GM19238 (cell line): Measurements from ENCODE around the gene GPATCH8.
"Not testable (repeated sequence)": the region's sequence is repeated elsewhere in the genome, so short reads cannot be mapped to it uniquely, and the experiment has no call there.

Experiments
- DNase-seq: peaks from one replicate; pipeline ENCODE4 v3.0.0; 2011; ENCODE audit warnings: low spot score; ENCODE audit not compliant: insufficient read length

Gene GPATCH8

GRCh38 chr17:44503147-44504029 is at the start of gene GPATCH8:
TSS of gene GPATCH8 (minus strand) at chr17:44503406. CDS start at chr17:44503370, 36 bp downstream.
- peak; percentile 95 for DNase-seq

GRCh38 chr17:44552361-44552760 is 49.2 kb upstream of the GPATCH8 start:
- no peak for DNase-seq

- DNase-seq: no peak
Measured at GRCh38 chr17:44549686-44550085, 46.5 kb upstream of the GPATCH8 start.

- DNase-seq: no peak
Measured at GRCh38 chr17:44548376-44549230, 45.4 kb upstream of the GPATCH8 start.

DNA sequence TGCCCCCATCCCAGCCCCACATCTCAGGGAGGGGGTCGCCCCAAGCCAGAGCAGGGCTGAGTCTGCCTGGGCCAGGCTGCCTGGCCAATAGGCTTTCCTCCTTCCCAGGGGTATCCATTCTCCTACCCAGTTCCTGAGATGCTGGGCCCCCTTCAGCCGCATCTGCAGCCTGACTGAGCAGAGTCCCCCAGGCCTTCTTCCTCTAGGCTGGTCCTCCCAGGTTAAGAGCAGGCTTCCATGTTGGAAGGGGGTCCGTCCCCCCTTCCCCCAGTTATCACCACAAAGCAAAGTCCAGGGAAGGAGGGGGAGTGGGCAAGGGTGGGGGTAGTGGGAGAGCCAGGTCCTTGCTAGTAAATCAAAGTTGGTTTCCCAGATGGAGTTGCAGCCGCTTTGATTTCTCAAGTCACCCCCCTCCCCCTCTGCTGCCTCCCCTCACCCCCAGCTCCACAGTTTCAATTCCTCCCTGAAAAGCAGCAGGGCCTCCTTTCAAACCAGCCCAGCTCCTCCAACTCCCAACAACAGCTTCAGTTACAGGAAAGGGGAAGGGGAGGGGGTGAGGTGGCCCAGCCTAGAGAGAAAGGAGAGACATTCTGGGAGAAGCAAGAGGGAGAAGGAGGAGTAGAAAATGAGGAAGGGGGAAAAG is 44.5 kb upstream of the GPATCH8 start:
- DNase-seq: no peak

DNA sequence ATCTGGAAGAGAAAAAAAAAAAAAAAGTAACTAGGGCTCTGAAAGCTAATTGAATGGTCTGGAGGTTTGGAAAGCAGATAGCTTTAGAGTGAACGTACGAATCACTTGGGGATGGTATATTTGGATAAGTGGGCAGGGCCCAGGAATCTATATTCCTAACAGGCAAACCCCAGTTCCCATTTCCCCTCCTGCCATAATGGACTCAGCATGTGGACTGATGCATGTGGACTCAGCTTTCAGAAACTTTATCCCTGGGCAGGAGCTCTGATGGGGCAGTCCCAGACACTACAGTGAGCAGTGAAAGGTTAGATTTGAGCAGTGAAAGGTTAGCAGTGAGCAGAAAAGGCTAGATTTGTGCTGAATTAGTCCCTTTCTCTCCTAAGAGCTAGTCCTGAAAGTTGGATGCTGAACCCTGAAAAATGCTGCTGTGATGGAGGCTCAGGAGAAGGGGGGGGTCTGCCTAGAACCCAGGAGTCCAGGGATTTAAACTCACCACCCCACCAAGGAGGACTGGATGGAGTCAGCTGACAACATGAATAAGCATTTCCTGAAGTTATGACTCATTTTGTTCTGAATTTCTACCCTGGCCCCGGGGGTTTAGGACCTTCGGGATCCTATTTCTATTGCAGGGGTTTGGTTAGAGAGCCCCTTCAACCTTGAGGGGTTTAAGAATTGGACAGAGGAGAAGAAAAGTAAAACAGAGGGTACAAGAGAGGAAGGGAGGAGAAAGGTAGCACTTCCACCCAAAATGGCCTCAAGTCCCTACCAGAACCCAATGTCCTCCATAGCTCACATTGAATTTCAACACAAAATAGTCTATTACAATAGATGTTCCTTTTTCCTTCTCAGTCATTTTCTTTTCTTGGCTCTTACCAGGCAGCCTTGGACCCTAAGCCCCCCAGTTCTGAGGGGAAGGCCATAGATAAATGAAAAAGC is 43.7 kb upstream of the GPATCH8 start:
- no peak for DNase-seq

DNA sequence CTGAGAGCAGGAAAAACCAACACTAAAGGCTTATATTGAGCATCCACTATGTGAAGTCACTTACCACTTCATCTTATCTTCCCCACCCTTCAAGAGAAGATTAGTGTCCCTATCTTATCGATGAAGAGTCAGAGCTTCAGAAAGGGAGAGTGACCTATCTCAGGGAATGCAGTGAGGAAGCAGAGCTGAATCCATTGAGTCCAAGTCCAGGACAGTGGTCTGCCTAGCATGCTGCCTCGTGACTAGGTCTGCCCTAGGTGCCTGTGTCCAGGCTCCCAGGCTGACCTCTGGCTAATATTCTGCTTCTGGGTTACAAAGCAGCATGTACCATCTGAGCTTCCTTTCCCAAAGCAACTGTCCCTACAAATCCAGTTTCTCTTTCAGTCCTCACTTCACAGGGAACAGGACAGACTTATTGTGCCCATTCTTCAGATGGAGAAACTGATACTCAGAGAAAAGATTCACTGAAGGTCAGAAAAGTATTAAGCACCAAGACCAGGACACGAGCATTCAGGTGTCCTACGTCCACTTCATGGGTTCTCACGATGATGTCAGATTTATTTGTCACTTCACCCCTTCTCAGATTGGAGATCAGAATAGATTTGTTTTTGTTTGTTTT is 40.8 kb upstream of the GPATCH8 start:
- DNase-seq: no peak

GRCh38 chr17:44543213-44543904 is 40.2 kb upstream of the GPATCH8 start:
- no peak for DNase-seq

- no peak for DNase-seq
Measured at GRCh38 chr17:44541884-44542581, 38.8 kb upstream of the GPATCH8 start.

- DNase-seq: no peak
Measured at GRCh38 chr17:44540246-44541084, 37.3 kb upstream of the GPATCH8 start.

GRCh38 chr17:44539673-44540072 is 36.5 kb upstream of the GPATCH8 start:
- no peak for DNase-seq

GRCh38 chr17:44537922-44538321 is 34.7 kb upstream of the GPATCH8 start:
- DNase-seq: not testable (repeated sequence)

- no peak for DNase-seq
Measured at GRCh38 chr17:44536090-44536953, 33.1 kb upstream of the GPATCH8 start.

DNA sequence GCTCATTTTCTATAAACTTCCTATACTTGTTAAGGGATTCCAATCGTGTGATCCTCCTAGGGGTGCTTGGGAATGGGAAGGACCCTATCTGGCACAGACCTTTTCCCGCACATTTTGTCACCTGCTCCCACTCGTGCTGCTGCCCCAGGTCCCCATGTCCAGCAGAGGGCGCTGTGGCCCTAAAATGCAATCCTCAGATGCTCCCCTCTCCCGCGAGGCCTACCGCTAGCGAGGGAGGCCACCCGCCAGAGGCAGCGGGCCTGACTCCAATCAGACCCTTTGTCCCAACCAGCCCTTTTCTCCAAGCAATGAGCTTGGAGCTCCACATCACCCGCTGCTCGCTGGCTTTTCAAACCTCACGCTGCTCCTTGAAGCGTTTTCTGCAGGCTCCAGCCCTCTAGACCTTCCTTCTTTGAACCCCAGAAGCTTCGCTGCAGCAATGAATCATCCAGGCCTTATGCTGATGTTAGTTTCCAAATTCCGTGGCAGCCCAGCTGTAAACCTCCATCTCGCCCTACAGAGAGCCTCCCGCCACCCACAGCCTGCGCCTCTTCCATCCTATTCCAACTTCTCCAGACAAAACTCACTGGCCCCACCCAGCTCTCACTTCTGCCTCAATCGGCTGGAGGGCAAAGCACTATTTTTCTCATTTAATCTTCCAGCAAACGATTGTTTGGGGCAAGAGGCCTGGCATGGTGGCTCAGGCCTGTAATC is 30.5 kb upstream of the GPATCH8 start:
- peak; percentile 93 for DNase-seq

- DNase-seq: no peak
Measured at GRCh38 chr17:44530896-44531418, 27.8 kb upstream of the GPATCH8 start.

- DNase-seq: no peak
Measured at GRCh38 chr17:44529864-44530263, 26.7 kb upstream of the GPATCH8 start.
